ENCODE results near the gene LILRA5. TPM values are rescaled to one million over a fixed set of nuclear protein-coding genes. Genes with fewer than 3 reads are reported as not detected.
"Not testable (repeated sequence)": the region's sequence is repeated elsewhere in the genome, so short reads cannot be mapped to it uniquely, and the experiment has no call there.

Gene LILRA5
- total RNA-seq, 3 donors from 2014 or later (not counting 1 experiment from before 2014, with no cell fraction given) = 3.4 to 22.3 (median 11.1) TPM

- Histone ChIP-seq H3K27ac (ENCODE audit: low read length) (no peak overlapping the region), H3K36me3 (ENCODE audit: control insufficient read depth, insufficient read depth, low read length) (no peaks in the 10 kb centered on the region), H3K4me1 (ENCODE audit: control insufficient read depth, insufficient read depth, low read length) (peaks cover 3% of the 10 kb centered on the region), H3K9me3 (ENCODE audit: control insufficient read depth, insufficient read depth, low read length) (no peaks in the 10 kb centered on the region), H3K27me3 (ENCODE audit: control insufficient read depth, insufficient read depth, low read length) (no peaks in the 10 kb centered on the region), H3K4me3 (ENCODE audit: low read length) (no peak overlapping the region)
- H3K4me3 Mint-ChIP-seq = no peak overlapping the region
- H3K9me3 Mint-ChIP-seq = no peaks in the 10 kb centered on the region
- intact Hi-C loops (cut with micrococcal nuclease) = no loop called here
- peaks cover 10 to 12% of the 10 kb centered on the region in 2 donors for H3K27me3 Mint-ChIP-seq (ENCODE audit: low read depth in 2 of 2)
- no peak for TF ChIP-seq CTCF (IDR thresholded peaks at IDR 0.05)
- no peak for ATAC-seq
- no peaks in the 10 kb centered on the region for H3K36me3 Mint-ChIP-seq
- H3K27ac Mint-ChIP-seq = no peak overlapping the region
- DNase-seq = no peak
- peaks cover 0 to 4% of the 10 kb centered on the region in 2 donors for H3K4me1 Mint-ChIP-seq
- WGBS (ENCODE audit: insufficient coverage) = 78% methylated on average over 2 of the region's 3 CpGs
Observed at GRCh38 chr19:54273821-54274220, 39.1 kb downstream of the LILRA5 start.

GRCh38 chr19:54272181-54272580 is 40.8 kb downstream of the LILRA5 start:
- H3K27me3 ChIP-seq (ENCODE audit: control insufficient read depth, insufficient read depth, low read length); H3K27ac Mint-ChIP-seq; H3K4me3 Mint-ChIP-seq; H3K4me1 Mint-ChIP-seq; H3K9me3 Mint-ChIP-seq; intact Hi-C loops (cut with micrococcal nuclease); ATAC-seq; DNase-seq; H3K36me3 ChIP-seq (ENCODE audit: control insufficient read depth, insufficient read depth, low read length); H3K9me3 ChIP-seq (ENCODE audit: control insufficient read depth, insufficient read depth, low read length); H3K27ac ChIP-seq (ENCODE audit: low read length); H3K36me3 Mint-ChIP-seq; H3K4me1 ChIP-seq (ENCODE audit: control insufficient read depth, insufficient read depth, low read length); H3K4me3 ChIP-seq (ENCODE audit: low read length): not testable (repeated sequence)
- WGBS (ENCODE audit: insufficient coverage) = 36% methylated on average over 4 of the region's 5 CpGs
- H3K27me3 Mint-ChIP-seq (ENCODE audit: low read depth in 2 of 2) = peaks cover 15 to 21% of the 10 kb centered on the region in 2 donors

- peaks cover 15 to 21% of the 10 kb centered on the region in 2 donors for H3K27me3 Mint-ChIP-seq (ENCODE audit: low read depth in 2 of 2)
- H3K4me1 ChIP-seq (ENCODE audit: control insufficient read depth, insufficient read depth, low read length); H3K36me3 Mint-ChIP-seq; H3K27ac ChIP-seq (ENCODE audit: low read length); H3K4me3 ChIP-seq (ENCODE audit: low read length); H3K27me3 ChIP-seq (ENCODE audit: control insufficient read depth, insufficient read depth, low read length); intact Hi-C loops (cut with micrococcal nuclease); H3K9me3 ChIP-seq (ENCODE audit: control insufficient read depth, insufficient read depth, low read length); H3K4me1 Mint-ChIP-seq; H3K27ac Mint-ChIP-seq; H3K36me3 ChIP-seq (ENCODE audit: control insufficient read depth, insufficient read depth, low read length); ATAC-seq; H3K9me3 Mint-ChIP-seq; H3K4me3 Mint-ChIP-seq; DNase-seq: not testable (repeated sequence)
- no CpG with 5 or more reads among the region's 4 CpGs for WGBS (ENCODE audit: insufficient coverage)
Observed at GRCh38 chr19:54271587-54271986, 41.4 kb downstream of the LILRA5 start.

- intact Hi-C loops (cut with micrococcal nuclease) = no loop called here
- DNase-seq = no peak
- Histone ChIP-seq H3K36me3 (ENCODE audit: control insufficient read depth, insufficient read depth, low read length) (no peaks in the 10 kb centered on the region), H3K4me1 (ENCODE audit: control insufficient read depth, insufficient read depth, low read length) (peaks cover 3% of the 10 kb centered on the region), H3K27me3 (ENCODE audit: control insufficient read depth, insufficient read depth, low read length) (no peaks in the 10 kb centered on the region), H3K4me3 (ENCODE audit: low read length) (no peak overlapping the region), H3K27ac (ENCODE audit: low read length) (no peak overlapping the region), H3K9me3 (ENCODE audit: control insufficient read depth, insufficient read depth, low read length) (no peaks in the 10 kb centered on the region)
- WGBS (ENCODE audit: insufficient coverage) = 75% methylated on average over 8 of the region's 8 CpGs
- Mint-ChIP-seq H3K4me1 (peaks cover 0 to 4% of the 10 kb centered on the region in 2 donors), H3K4me3 (no peak overlapping the region), H3K27ac (no peak overlapping the region), H3K36me3 (no peaks in the 10 kb centered on the region), H3K27me3 (ENCODE audit: low read depth in 2 of 2) (peaks cover 15 to 21% of the 10 kb centered on the region in 2 donors), H3K9me3 (no peaks in the 10 kb centered on the region)
- TF ChIP-seq CTCF (IDR thresholded peaks at IDR 0.05) = no peak
- no peak for ATAC-seq
Observed at GRCh38 chr19:54271106-54271505, 41.9 kb downstream of the LILRA5 start.

Data from natural killer cell (primary cell).